ENCODE data around the gene GEMIN2. TPM values are rescaled to one million over a fixed set of nuclear protein-coding genes. Genes with fewer than 3 reads are reported as not detected.
A peak's percentile ranks its signal among the peaks of the same experiment; 100 is the strongest.
"Not testable (repeated sequence)": the region's sequence is repeated elsewhere in the genome, so short reads cannot be mapped to it uniquely, and the experiment has no call there.

The GEMIN2 gene
- total RNA-seq, 2 donors from 2014 or later, result 8.2 to 13.3 TPM

DNA sequence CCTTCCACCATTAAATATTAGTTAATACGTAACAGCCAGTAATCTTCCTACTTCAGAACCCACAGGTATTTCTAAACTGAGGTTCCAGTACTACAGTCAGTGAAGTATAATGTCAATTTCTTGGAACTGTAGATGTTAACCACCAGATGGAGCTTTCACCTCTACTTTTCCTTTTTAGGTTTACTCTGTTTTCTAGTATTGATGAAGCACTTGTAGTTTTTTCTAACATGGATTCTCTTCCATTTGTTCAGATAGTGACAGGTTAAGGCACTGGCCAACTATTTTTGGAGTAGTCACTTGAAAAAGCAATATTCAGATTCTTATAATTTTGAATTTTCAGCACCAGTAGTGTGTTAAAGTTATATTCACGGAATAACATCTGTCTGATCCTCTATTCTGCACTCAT is 6.5 kb upstream of the GEMIN2 start:
- intact Hi-C loops (cut with DNase I), result loop anchor here (5.0 kb wide), 1 partner anchor 265 kb away; no protein-coding TSS in a partner anchor

DNA sequence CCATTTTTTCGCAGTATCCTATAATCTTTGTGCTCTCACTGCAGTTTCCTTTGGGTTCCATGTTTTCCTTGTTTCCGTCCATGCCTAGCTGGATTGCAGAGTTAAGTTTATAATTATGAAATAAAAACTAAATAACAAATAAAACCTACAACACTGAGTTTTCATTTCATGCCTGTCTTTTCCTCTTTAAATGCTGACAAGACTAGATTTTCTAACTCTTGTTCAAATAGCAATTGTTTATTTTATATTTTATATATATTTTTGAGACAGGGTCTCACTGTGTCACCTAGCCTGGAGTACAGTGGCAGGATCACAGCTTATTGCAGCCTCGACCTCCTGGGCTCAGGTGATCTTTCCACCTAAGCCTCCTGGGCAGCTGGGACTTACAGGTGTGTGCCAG is 5.3 kb upstream of the GEMIN2 start:
- intact Hi-C loops (cut with DNase I), result loop anchor here (5.0 kb wide), 1 partner anchor 264 kb away; no protein-coding TSS in a partner anchor
- no peak for DNase-seq
- Histone ChIP-seq H3K4me3 (no peak overlapping the region), H3K9ac (ENCODE audit: low read depth in 2 of 2, low read length in 2 of 2) (no peak overlapping the region), H3K36me3 (no peaks in the 10 kb centered on the region), H3K9me3 (no peaks in the 10 kb centered on the region), H3K4me1 (peaks cover 4% of the 10 kb centered on the region), H3K27ac (no peak overlapping the region), H3K27me3 (no peaks in the 10 kb centered on the region)
- TF ChIP-seq, protein P1, sequence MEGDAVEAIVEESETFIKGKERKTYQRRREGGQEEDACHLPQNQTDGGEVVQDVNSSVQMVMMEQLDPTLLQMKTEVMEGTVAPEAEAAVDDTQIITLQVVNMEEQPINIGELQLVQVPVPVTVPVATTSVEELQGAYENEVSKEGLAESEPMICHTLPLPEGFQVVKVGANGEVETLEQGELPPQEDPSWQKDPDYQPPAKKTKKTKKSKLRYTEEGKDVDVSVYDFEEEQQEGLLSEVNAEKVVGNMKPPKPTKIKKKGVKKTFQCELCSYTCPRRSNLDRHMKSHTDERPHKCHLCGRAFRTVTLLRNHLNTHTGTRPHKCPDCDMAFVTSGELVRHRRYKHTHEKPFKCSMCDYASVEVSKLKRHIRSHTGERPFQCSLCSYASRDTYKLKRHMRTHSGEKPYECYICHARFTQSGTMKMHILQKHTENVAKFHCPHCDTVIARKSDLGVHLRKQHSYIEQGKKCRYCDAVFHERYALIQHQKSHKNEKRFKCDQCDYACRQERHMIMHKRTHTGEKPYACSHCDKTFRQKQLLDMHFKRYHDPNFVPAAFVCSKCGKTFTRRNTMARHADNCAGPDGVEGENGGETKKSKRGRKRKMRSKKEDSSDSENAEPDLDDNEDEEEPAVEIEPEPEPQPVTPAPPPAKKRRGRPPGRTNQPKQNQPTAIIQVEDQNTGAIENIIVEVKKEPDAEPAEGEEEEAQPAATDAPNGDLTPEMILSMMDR (IDR thresholded peaks at IDR 0.05), result no peak

More for the DNA sequence above, 6.5 kb upstream of the GEMIN2 start:
- H3K4me3 ChIP-seq, result no peak overlapping the region
- H3K9ac ChIP-seq (ENCODE audit: low read depth in 2 of 2, low read length in 2 of 2), result no peak overlapping the region
- DNase-seq, result no peak
- H3K27ac ChIP-seq, result no peak overlapping the region
- no peaks in the 10 kb centered on the region for H3K27me3 ChIP-seq
- TF ChIP-seq, protein P1 (IDR thresholded peaks at IDR 0.05), result peak; percentile 27
- H3K36me3 ChIP-seq, result no peaks in the 10 kb centered on the region
- no peaks in the 10 kb centered on the region for H3K9me3 ChIP-seq
- peaks cover 4% of the 10 kb centered on the region for H3K4me1 ChIP-seq

DNA sequence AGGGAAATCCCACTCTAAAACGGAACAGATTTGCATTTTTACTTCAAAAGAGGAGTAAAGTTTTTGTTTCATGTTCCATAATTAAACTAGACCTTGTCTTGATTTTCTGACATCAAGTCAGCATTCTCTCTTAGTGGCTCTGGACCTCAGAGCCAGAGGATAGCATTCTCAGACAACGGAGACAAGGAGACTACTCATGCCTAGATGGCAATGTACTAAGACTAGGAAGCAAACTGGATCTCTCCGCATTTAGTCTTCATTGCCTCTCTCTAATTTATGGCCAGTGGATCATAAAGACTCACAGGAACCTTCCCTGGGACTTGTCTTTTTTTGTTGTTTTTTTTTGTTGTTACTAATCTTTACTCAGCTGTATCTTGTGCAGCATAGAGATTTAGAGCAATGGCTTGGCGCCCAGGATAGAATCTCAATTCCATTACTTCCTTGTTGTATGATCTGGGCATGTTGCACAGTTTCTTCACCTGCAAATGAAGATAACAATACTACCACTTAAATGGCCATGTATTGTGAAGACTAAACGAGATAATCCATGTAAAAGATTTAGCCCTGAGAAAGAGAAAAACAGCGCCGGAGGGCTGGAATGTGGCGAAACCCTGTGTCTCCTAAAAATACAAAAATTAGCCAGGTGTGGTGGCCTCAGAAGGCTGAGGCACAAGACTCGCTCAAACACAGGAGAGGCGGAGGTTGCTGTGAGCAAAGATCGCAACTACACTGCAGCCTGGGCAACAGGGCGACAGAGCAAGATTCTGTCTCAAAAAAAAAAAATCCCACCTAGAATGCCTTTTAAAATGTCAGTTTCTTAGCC is 4.0 kb upstream of the GEMIN2 start:
- TF ChIP-seq, protein P1 (IDR thresholded peaks at IDR 0.05), result no peak
- H3K4me1 ChIP-seq, result peaks cover 4% of the 10 kb centered on the region
- peak overlapping the region; percentile 4 for H3K4me3 ChIP-seq

DNA sequence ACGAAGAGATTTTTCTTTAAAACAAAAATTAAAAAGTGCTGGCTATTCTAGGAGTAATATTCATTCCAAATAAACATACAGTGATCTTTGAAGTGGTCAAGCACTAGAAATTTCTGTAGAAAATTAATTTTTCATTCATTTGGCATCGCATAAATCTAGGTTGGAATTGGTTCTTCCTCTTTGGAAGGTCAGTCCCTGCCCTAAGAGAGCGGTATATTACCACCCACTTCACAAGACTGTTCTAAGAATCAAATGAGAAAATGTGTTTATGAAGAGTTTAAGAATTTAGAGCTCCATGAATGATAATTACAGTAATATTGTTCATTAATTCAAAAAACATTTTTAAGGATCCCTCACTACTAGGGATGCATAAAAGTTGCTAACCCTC is 444 bp upstream of the GEMIN2 start:
- intact Hi-C loops (cut with DNase I), result no loop called here

More for the DNA sequence above, 4.0 kb upstream of the GEMIN2 start:
- H3K27ac ChIP-seq, result peak overlapping the region; percentile 59
- H3K27me3 ChIP-seq, result no peaks in the 10 kb centered on the region
- DNase-seq, result no peak
- no peaks in the 10 kb centered on the region for H3K36me3 ChIP-seq
- no peaks in the 10 kb centered on the region for H3K9me3 ChIP-seq
- intact Hi-C loops (cut with DNase I), result loop anchor here (5.0 kb wide), 1 partner anchor 262 kb away; no protein-coding TSS in a partner anchor
- peak overlapping the region in 1 of 2 donors; percentile 58 for H3K9ac ChIP-seq (ENCODE audit: low read depth in 2 of 2, low read length in 2 of 2)

DNA sequence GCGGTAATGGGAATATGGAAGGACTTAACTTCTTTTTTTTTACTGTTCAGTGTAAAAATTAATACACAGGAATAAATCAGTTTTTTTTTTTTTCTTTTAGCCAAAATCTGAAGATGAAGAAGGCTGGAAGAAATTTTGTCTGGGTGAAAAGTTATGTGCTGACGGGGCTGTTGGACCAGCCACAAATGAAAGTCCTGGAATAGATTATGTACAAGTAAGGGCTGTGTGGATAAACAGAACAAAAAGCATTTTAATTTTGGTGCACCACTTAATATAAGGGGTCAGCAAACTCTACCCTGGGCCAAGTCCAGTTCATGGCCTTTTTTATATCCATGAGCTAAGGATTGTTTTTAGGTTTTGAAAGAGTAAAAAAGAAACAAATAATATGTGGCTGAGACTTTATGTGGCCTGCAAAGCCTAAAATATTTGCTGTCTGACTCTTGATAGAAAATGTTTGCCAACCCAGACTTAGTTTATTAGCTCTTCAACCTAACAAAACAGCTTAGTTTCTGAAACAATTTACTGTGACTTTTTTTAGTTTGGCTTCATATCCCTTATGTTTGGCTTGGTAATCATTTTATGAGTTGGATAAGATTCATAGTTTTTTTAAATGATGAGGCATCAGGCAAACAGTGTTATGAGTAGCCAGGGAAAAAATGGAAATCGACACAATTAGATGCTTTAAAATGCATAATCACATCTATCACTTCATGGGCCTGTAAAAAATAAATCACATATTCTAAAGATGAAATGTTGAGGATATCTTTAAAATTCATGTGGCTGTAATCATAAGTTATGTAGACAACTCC is 8.4 kb downstream of the GEMIN2 start:
- intact Hi-C loops (cut with DNase I), result no loop called here
- DNase-seq, result no peak
- no peaks in the 10 kb centered on the region for H3K4me1 ChIP-seq
- H3K36me3 ChIP-seq, result peaks cover 5% of the 10 kb centered on the region
- H3K27me3 ChIP-seq, result no peaks in the 10 kb centered on the region
- no peak overlapping the region for H3K4me3 ChIP-seq
- no peak overlapping the region for H3K27ac ChIP-seq
- no peak overlapping the region for H3K9ac ChIP-seq (ENCODE audit: low read depth in 2 of 2, low read length in 2 of 2)
- TF ChIP-seq, protein P1 (IDR thresholded peaks at IDR 0.05), result no peak
- no peaks in the 10 kb centered on the region for H3K9me3 ChIP-seq

More for the DNA sequence above, 444 bp upstream of the GEMIN2 start:
- Histone ChIP-seq H3K4me3 (peak overlapping the region; percentile 68), H3K27me3 (no peaks in the 10 kb centered on the region), H3K4me1 (peaks cover 4% of the 10 kb centered on the region), H3K9me3 (no peaks in the 10 kb centered on the region), H3K27ac (peak overlapping the region; percentile 71), H3K9ac (ENCODE audit: low read depth in 2 of 2, low read length in 2 of 2) (peak overlapping the region in 1 of 2 donors; percentile 76), H3K36me3 (no peaks in the 10 kb centered on the region)
- no peak for DNase-seq
- TF ChIP-seq, protein P1 (IDR thresholded peaks at IDR 0.05), result no peak

DNA sequence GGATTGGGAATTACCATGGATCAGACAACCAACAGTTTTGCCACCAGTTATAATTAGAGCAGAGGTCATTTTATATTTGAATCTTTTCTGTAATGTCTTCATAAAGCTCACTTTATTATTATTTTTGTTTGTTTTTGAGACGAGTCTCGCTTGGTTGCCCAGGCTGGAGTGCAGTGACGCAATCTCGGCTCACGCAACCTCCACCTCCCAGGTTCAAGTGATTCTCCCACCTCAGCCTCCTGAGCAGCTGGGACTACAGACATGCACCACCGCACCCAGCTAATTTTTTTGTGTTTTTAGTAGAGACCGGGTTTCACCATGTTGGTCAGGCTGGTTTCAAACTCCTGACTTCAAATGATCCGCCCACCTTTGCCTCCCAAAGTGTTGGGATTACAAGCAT is 23.7 kb downstream of the GEMIN2 start:
- H3K27me3 ChIP-seq; H3K9ac ChIP-seq (ENCODE audit: low read depth in 2 of 2, low read length in 2 of 2); H3K36me3 ChIP-seq; intact Hi-C loops (cut with DNase I); H3K4me3 ChIP-seq; H3K27ac ChIP-seq; H3K9me3 ChIP-seq; H3K4me1 ChIP-seq; DNase-seq: not testable (repeated sequence)

All from colonic mucosa (tissue), 4 donors.